ENCODE measurements around the gene CLIP4.

The CLIP4 gene

GRCh38 chr2:29165362-29166241 is 50.4 kb downstream of the CLIP4 start:
- TF ChIP-seq CTCF (IDR thresholded peaks at IDR 0.05), result no peak
- H3K36me3 ChIP-seq, result peaks cover 15 to 49% (median 17%) of the 10 kb centered on the region in 3 donors

GRCh38 chr2:29166242-29167039 is 51.2 kb downstream of the CLIP4 start:
- Histone ChIP-seq H3K4me3 (no peak overlapping the region), H3K4me1 (no peaks in the 10 kb centered on the region), H3K27ac (no peak overlapping the region), H3K27me3 (no peaks in the 10 kb centered on the region), H3K9me3 (no peaks in the 10 kb centered on the region), H3K36me3 (peaks cover 10 to 40% (median 15%) of the 10 kb centered on the region in 3 donors)
- no peak for TF ChIP-seq CTCF (IDR thresholded peaks at IDR 0.05)
- no peak for DNase-seq
- intact Hi-C loops (cut with DNase I; ENCODE audit: low total_unique reads), result no loop called here

More at GRCh38 chr2:29165362-29166241, 50.4 kb downstream of the CLIP4 start:
- H3K27me3 ChIP-seq, result no peaks in the 10 kb centered on the region
- intact Hi-C loops (cut with DNase I; ENCODE audit: low total_unique reads), result no loop called here
- no peak overlapping the region for H3K4me3 ChIP-seq
- no peaks in the 10 kb centered on the region for H3K4me1 ChIP-seq
- no peak for DNase-seq
- no peak overlapping the region for H3K27ac ChIP-seq
- no peaks in the 10 kb centered on the region for H3K9me3 ChIP-seq

GRCh38 chr2:29174937-29175336 is 59.7 kb downstream of the CLIP4 start:
- Histone ChIP-seq H3K27ac (no peak overlapping the region), H3K4me1 (no peaks in the 10 kb centered on the region), H3K4me3 (no peak overlapping the region), H3K9me3 (no peaks in the 10 kb centered on the region), H3K27me3 (no peaks in the 10 kb centered on the region), H3K36me3 (peaks cover 27 to 42% (median 35%) of the 10 kb centered on the region in 3 donors)
- DNase-seq, result no peak
- intact Hi-C loops (cut with DNase I; ENCODE audit: low total_unique reads), result no loop called here
- TF ChIP-seq CTCF (IDR thresholded peaks at IDR 0.05), result no peak

GRCh38 chr2:29175338-29175737 is 60.1 kb downstream of the CLIP4 start:
- peaks cover 27 to 40% (median 35%) of the 10 kb centered on the region in 3 donors for H3K36me3 ChIP-seq
- H3K27ac ChIP-seq, result no peak overlapping the region
- H3K4me3 ChIP-seq, result no peak overlapping the region
- intact Hi-C loops (cut with DNase I; ENCODE audit: low total_unique reads), result no loop called here
- no peak for DNase-seq
- no peak for TF ChIP-seq CTCF (IDR thresholded peaks at IDR 0.05)
- no peaks in the 10 kb centered on the region for H3K4me1 ChIP-seq
- H3K27me3 ChIP-seq, result no peaks in the 10 kb centered on the region
- H3K9me3 ChIP-seq, result no peaks in the 10 kb centered on the region

GRCh38 chr2:29182334-29182733 is 67.1 kb downstream of the CLIP4 start:
- H3K4me1 ChIP-seq, result no peaks in the 10 kb centered on the region
- no peak for DNase-seq
- H3K9me3 ChIP-seq, result no peaks in the 10 kb centered on the region
- H3K27ac ChIP-seq, result no peak overlapping the region
- H3K36me3 ChIP-seq, result peaks cover 14 to 46% (median 21%) of the 10 kb centered on the region in 3 donors
- TF ChIP-seq CTCF (IDR thresholded peaks at IDR 0.05), result no peak
- intact Hi-C loops (cut with DNase I; ENCODE audit: low total_unique reads), result no loop called here
- H3K4me3 ChIP-seq, result no peak overlapping the region
- H3K27me3 ChIP-seq, result no peaks in the 10 kb centered on the region
